Stimulated activated CD4-positive, alpha-beta T cell treated with anti-CD3 and anti-CD28 coated beads, Interleukin-2, amount 100 ng/mL, for 4 hours (primary cell): ENCODE data around the gene ABCA10.
"Not testable (repeated sequence)": the region's sequence is repeated elsewhere in the genome, so short reads cannot be mapped to it uniquely, and the experiment has no call there.

ENCODE experiments used
- DNase-seq: peaks from one replicate; pipeline ENCODE4 v3.0.0-alpha.2; 2020; ENCODE audit warnings: low read depth

Gene ABCA10, protein sequence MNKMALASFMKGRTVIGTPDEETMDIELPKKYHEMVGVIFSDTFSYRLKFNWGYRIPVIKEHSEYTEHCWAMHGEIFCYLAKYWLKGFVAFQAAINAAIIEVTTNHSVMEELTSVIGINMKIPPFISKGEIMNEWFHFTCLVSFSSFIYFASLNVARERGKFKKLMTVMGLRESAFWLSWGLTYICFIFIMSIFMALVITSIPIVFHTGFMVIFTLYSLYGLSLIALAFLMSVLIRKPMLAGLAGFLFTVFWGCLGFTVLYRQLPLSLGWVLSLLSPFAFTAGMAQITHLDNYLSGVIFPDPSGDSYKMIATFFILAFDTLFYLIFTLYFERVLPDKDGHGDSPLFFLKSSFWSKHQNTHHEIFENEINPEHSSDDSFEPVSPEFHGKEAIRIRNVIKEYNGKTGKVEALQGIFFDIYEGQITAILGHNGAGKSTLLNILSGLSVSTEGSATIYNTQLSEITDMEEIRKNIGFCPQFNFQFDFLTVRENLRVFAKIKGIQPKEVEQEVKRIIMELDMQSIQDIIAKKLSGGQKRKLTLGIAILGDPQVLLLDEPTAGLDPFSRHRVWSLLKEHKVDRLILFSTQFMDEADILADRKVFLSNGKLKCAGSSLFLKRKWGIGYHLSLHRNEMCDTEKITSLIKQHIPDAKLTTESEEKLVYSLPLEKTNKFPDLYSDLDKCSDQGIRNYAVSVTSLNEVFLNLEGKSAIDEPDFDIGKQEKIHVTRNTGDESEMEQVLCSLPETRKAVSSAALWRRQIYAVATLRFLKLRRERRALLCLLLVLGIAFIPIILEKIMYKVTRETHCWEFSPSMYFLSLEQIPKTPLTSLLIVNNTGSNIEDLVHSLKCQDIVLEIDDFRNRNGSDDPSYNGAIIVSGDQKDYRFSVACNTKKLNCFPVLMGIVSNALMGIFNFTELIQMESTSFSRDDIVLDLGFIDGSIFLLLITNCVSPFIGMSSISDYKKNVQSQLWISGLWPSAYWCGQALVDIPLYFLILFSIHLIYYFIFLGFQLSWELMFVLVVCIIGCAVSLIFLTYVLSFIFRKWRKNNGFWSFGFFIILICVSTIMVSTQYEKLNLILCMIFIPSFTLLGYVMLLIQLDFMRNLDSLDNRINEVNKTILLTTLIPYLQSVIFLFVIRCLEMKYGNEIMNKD (N-terminal part only)

DNA sequence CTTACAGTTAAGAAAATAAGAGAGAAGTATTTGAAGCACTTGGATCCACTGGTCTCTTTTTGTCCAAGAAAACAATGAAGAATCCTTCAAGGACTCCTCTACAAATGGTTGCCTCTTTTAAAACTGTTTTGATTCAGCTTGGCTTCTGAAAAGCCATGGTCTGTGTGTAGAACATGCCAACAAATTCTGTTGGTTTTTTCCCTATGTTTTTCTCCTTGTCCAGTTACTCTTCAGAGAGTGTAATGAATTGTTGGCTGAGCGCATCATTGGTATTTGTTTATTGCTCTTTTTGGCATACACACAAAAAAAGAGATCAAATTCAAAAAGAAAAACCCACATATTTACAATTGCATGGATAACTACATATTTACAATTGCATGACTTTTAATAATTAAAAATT is at the start of gene ABCA10:
ABCA10 (minus strand) TSS at position 249 of the 400 bp plus-strand sequence. CDS start 3,466 bp downstream, outside the sequence.
- DNase-seq, result no peak

DNA sequence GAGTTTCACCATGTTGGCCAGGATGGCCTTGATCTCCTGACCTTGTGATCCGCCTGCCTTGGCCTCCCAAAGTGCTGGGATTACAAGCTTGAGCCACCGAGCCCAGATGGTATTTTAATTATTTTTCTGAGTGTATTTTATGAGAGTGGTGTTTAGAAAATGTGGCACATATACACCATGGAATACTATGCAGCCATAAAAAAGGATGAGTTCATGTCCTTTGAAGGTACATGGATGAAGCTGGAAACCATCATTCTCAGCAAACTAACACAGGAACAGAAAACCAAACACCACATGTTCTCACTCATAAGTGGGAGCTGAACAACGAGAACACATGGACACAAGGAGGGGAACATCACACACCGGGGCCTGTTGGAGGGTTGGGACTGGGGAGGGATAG is 47.7 kb upstream of the ABCA10 start:
- DNase-seq, result not testable (repeated sequence)

DNA sequence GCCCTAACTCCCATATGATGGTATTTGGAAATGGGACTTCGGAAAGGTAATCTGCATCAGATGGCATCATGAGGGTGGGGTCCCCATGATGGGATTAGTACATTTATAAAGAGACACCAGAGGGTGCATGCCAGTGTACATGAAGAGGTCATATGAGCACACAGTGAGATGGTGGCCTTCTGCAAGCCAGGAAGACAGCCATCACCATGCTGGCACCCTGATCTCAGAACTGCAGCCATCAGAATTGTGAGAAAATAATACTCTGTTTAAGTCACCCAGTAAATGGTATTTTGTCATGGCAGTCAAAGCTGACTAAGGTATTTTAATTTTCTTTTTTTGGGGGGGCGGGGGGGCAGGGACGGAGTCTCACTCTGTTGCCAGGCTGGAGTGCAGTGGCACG is 47.1 kb upstream of the ABCA10 start:
- no peak for DNase-seq

DNA sequence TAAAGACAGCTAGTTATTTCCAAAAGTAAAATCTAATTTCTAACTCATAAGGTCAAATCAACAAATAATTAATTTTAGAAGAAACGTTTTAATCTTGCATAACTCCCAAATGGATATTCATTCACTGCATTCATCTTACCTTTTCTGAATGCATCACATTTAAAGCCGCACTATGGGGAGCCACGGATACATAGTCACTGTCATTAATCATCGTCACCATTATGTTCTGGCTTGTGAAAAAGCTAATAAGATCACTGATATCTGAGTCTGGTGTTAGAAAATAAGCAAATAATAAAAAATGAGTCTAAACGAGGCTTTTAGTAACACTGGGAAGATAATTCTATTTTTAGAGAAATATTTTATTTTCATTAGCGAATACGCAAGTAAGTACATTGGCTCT is 42.4 kb upstream of the ABCA10 start:
- DNase-seq, result no peak

DNA sequence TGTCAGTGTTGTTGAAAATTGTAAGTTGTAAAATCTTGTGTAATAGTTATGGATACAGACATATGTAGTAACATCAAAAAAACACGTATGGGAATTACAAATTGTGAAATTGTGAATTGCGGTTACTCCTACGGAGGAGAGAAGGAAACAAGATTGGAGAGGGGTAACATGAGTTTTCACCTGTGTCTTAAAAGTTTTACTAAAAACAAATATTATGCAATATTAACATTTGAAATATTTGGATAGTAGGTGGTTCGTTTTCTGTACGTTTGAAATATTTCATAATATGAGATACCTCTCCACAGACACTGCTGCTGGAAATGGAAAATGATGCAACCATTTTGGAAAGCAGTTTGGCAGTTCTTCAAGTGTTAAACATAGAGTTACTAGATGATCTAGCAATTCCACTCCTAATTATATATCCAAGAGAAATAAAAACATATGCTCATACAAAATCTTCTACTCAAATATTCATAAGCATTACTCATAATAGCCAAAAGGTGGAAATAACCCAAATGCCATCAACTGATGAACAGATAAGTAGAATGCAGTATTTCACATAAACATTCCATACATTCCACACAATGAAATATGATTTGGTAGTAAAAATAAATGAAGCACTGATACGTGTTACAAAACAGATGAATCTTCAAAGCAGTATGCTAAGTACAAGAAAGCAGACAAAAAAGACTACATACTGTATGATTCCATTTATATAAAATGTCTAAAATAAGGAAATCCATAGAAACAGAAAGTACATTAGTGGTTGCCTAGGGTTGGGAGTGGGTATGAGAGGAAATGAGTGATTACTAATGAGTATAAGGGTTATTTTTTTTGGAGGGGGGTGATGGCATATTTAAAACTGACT is 40.7 kb upstream of the ABCA10 start:
- no peak for DNase-seq

DNA sequence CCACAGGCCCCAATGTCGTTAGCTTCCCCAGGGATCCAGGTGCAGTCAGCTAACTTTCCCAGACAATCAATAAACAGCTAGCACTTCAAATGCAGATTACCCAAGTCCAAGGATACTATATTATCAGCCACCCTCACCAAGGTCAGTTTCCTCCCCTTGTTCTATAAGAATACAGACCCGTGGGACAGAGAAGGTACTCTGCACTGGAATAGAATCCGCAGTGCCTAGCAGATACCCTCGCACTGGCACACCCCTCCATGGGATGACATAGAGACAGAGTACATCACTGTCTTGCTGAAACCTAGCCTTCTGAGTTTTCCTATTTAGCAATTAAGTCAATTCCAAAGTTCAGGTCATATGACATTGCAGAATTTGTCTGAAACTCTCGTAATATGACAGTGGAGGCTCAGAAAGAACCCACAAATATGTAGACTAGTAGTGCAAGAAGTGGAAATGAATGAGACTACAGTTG is 40.0 kb upstream of the ABCA10 start:
- DNase-seq, result no peak

DNA sequence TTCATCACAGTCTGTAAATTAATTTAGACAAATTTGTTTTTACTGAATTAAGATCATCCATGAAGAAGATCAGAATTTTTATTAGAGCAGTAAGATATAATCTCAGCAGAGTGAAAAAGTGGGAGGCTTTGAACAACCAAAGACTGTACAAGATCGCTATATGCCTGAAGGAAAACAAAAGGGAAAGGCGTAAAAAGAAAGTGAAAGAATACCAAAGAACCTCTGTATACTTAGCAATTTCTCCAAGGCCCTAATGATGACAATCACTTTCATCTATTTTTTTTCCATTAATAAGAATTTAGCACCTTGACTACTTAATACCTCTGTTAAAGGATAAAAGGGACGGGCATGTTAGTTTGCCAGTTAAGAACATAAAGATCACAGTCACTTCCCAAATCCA is 38.6 kb upstream of the ABCA10 start:
- DNase-seq, result no peak

DNA sequence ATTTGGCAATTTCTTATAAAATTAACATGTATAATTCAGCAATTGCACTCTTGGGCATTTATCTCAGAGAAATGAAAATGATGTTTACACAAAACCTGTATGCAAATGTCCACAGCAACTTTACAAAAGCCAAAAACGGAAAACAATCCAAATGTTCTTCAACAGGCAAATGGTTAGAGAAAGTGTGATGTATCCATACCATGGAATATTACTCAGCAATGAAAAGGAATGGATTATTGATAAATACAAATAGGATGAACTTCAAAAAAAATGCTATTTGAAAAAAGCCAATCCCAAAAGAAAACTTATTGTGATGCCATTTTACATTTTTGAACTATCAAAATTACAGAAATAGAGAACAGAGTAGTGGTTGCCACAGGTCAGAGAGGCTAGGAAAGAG is 37.2 kb upstream of the ABCA10 start:
- DNase-seq, result no peak

DNA sequence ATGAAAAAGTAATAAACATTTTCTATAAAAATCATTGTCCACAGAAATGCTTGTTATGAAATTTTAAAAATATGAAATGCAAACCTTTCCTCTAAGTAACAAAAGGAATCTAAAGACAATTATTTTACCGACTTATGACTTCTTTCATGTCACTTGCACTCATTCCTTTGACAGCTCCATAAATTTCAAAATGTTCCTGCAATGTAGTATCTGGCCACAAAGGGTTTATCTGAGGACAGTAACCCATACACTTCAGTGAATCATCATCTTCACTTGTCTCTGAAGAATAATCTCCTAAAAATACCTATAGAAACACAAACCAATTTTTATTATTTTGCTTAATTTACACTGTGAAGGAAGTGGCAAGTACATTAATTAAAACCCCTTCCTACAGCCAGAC is 25.6 kb upstream of the ABCA10 start:
- DNase-seq, result no peak

DNA sequence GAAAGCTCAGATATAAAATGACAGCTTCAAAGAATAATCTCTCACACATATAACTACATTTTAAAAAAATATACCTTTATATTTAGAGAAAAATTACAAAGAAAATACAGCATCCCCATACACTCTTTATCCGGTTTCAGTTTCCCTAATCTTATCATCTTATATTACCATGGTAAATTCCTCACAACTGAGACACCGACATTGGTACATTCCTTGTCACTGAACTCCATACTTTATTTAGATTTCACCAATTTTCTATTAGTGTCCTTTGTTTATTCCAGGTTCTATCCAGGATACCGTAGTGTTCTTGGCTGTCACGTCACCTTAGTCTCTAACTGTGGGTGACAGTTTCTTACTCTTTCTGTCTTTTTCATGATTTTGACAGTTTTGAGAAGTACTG is 22.0 kb upstream of the ABCA10 start:
- DNase-seq, result no peak

DNA sequence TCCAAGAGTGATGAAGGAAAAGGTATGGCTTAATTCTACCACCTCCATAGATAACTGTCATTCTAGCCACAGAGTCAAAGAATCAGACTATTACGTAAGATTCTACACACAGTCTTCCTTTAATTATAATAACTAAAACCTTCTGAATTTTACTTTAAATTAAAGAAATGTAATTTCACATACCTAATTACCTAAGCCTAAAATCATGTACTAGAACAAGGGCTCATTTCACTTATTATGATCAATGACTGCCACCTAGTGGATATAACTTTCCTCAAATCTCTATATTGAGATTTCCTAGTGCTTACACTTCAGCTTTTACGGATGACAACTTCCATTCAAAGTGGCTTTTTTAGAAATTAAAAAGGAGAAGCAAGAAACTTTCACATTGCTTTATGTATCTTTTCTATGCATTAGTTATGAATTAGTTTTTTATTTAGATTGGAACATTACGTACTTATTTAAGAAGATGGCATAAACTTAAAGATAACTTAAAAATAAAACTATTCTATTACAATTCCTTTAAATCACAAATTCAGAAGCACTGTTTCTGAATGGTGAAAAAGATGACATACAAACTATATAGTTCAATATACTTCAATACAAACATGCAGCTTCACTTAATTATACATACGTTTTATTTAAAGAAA is 18.2 kb upstream of the ABCA10 start:
- DNase-seq, result no peak

DNA sequence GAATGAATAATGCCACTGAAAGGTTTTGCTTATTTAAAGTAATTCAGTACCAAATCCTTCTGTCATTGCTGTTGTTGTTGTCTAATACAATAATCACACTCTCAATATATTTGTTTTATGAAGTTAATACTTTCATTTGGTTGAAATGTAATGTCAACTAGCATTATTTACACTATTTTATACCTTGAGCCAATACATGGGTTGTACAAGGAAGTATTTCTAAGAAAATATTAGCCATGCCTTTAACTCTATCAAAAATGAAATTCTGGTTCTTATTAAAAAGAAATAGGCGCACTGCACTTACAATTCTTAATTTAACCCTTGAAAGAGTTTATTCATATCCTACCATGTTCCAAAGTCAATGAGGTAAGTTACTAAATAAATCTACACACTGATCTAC is 17.6 kb upstream of the ABCA10 start:
- DNase-seq, result no peak

DNA sequence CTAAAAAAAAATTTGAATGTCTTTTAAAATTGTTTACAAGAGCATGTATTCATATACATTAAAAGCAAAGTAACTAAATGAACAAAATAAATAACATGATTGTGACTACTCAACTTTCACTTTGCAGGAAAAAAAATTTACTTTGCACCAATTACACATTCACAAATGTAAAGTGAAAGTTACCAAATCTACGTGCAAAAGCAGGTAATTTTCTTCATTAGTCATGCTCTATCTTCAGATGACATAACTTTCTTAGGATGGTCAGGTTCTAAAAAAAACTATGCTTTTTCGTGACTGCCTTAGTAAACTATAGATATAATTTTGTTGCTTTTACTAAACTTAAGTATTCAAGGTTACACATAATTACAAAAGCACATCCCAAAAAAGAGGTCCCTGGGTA is 17.0 kb upstream of the ABCA10 start:
- no peak for DNase-seq

DNA sequence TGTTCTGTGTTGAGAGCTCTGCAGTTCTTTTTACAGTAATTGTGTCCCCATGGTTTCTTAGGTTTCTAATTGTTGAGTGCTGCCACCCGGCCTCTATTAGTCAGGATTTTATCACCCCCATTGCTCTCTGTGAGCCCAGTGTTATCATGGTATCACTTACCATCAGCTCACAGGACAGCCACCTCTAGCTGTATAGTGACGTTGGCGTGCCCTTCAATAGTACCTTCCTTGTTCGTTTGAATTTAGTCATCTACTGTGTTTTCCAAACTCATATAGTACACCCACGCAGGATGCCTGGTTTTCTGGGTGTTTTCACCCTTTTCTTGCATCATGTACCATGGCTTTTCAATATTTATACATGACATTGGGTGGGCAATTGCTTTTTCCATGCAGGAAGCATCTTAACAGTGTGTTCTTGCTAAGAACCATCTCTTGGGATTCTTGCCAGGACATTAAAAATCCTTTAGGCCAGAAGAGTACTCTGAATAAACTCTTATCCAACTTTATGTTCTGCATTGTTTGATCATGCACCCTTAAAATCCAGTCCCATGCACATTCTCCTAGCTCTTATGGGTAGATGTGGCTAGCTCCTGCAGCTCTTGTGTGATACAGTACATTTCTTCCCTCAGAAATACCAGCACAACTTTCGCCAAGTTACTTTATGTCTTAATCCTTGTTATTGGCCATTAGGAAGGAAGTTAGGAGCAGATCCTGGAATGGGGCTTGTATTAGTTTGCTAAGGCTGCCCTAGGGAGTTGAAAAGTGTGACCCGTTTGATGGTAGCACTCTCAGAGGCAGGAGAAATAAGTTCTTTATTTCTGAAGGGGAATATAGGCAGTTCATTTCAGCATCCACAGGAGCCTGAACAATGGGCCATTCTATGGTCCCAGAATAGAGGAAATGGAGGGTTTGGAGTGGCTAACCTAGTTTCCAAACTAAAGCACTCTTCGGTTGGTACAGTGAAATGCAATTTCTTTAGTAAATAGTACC is 11.3 kb upstream of the ABCA10 start:
- no peak for DNase-seq

DNA sequence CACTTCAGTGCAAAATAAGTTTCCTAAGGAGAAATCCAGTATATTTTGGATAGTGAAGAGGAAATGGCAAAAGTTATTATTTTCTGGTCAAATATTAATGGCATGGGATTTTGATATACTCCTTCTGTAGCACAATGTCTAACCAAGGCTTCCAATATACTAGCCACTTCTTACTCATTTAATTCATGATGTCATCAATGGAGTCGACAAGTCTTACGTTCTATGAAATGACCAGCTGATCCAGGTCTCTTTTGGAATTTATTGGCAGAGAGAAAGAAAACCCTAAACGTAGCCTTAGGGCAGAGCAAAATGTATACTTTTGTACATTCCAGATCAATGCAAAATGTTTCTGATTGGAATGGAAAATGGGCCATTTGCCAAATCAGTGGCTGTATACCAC is 8.3 kb upstream of the ABCA10 start:
- DNase-seq, result no peak

DNA sequence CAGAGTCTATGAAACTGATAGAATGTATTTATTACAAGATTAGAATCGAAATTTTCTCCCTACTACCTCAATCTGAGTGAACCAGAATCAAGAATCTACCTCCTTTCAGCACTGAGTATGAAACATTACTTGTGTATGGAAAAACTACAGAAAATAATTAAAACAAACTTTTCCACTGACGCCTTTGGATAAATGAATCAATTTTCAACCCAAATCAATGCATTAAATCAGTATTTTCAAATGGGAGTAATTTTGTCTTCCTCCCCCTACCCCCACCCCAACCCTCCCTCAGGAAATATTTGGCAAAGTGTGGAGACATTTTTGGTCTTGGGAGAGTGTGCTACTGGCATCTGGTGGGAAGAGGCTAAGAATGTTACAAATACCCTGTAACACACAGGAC is 7.8 kb upstream of the ABCA10 start:
- no peak for DNase-seq

DNA sequence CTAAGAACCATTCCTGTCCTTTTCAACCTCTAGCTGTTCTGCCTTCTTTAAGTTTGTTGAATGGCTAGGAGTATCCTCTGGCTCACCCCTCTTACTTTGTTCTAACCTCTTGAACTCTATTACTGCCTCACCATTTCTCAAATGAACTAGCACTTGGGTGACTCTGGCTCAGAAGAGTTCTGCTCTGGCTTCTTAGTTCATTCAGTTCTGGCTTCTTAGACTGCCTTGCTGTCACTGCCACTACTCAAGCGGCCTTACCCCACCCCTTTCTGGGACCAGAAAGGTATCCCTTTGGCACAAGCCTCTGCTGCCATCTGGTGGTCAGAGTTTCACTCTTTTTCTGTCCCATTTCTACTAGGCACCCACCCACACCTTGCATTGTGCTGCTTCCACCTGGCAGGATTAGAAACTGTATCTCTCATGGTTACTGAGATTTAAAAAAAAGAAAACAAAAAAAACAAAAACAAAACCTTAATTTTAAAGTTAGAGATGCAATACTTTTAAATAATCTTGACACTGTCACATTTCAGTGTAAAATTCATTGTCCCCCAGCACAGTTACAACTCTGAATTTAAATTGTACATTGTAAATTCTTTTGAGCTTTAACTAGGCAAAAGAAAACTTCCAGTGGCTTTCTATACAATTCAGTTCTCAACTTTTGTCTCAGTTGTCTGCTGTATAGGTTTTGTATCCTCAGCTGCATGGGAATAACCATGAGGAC is 6.9 kb upstream of the ABCA10 start:
- DNase-seq, result peak; percentile 16

DNA sequence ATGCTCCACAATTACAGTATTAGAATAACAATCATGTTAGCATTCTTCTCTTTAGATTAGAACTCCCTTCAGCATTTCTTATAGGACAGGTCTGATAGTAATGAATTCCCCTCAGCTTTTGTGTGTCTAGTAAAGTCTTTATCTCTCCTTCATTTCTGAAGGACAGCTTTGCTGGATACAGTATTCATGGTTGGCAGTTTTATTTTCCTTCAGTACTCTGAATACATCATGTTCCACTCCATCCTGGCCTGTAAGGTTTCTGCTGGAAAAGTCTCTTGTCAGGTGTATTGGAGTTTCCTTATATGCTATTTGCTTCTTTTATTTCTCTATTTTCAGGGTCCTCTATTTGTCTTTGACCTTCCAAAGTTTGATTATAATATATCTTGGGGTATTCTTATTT is 4.0 kb upstream of the ABCA10 start:
- DNase-seq, result no peak

DNA sequence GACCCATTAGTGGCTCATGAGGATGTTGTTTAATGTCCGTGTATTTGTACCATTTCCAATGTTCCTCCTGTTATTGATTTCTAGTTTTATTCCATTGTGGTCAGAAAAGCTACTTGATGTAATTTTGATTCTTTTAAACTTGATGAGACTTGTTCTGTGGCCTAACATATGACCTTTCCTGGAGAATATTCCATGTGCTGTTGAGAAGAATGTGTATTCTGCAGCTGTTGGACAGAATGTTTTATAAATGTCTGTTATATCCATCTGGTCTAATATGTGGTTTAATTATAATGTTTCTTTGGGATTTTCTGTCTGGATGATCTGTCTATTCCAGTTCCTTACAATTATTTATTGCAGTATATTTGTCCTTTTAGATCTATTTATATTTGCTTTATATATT is 2.9 kb upstream of the ABCA10 start:
- DNase-seq, result no peak
